CD14-positive monocyte (primary cell): Measurements from ENCODE around the gene KLHL13. TPM values are rescaled to one million over a fixed set of nuclear protein-coding genes. Genes with fewer than 3 reads are reported as not detected.

ENCODE experiments used
- DNase-seq, 3 donors: peaks; one replicate each; pipeline ENCODE4 v3.0.0-alpha.2; 2011 to 2022
- H2AFZ ChIP-seq: 2 replicates; pipeline ENCODE4 v1.6.0; 2012; ENCODE audit warnings: mild to moderate bottlenecking, low read depth, low read length, inconsistent platforms; ENCODE audit not compliant: insufficient read depth, poor library complexity, severe bottlenecking
- H3K27ac ChIP-seq, 2 donors: 1 replicate in 1 of 2; 2 replicates in 1 of 2; pipeline ENCODE4 v1.5.1; 2012 to 2013; ENCODE audit warnings: low read length in 2 of 2, control low read depth in 1 of 2, inconsistent platforms in 1 of 2, low read depth in 1 of 2, mild to moderate bottlenecking in 1 of 2
- H3K27me3 ChIP-seq, 2 donors: one replicate each; pipeline versions ENCODE4 v1.6.0 to v1.6.1; 2011 to 2013; ENCODE audit warnings: low read length in 2 of 2; ENCODE audit not compliant: control insufficient read depth in 2 of 2, insufficient read depth in 2 of 2
- H3K36me3 ChIP-seq, 2 donors: replicated peaks in 1 of 2; 1 replicate in 1 of 2; 2 replicates in 1 of 2; pipeline versions ENCODE4 v1.5.1 to v1.6.1; 2012 to 2013; ENCODE audit warnings: low read length in 2 of 2, control low read depth in 1 of 2, inconsistent platforms in 1 of 2, mild to moderate bottlenecking in 1 of 2; ENCODE audit not compliant: insufficient read depth in 2 of 2, control insufficient read depth in 1 of 2
- H3K4me1 ChIP-seq, 2 donors: 1 replicate in 1 of 2; 2 replicates in 1 of 2; pipeline versions ENCODE4 v1.5.1 to v1.6.1; 2012 to 2013; ENCODE audit warnings: low read length in 2 of 2, control low read depth in 1 of 2, inconsistent platforms in 1 of 2, mild to moderate bottlenecking in 1 of 2, moderate library complexity in 1 of 2; ENCODE audit not compliant: insufficient read depth in 2 of 2, control insufficient read depth in 1 of 2
- H3K4me2 ChIP-seq: replicated peaks from 2 replicates; pipeline ENCODE3; 2012; ENCODE audit warnings: low read length, moderate library complexity, mild to moderate bottlenecking; ENCODE audit not compliant: poor library complexity, severe bottlenecking; ENCODE audit errors: extremely low read depth
- H3K4me3 ChIP-seq, 3 experiments: fragments of 200-600 bp in 1 of 3; sonication (generic) in 1 of 3; replicated peaks in 1 of 3; 1 replicate in 2 of 3; 2 replicates in 1 of 3; pipeline ENCODE4 v1.5.1; 2011 to 2013; ENCODE audit warnings: low read length in 3 of 3, mild to moderate bottlenecking in 3 of 3, control low read depth in 2 of 3, low read depth in 2 of 3, inconsistent platforms in 1 of 3, moderate library complexity in 1 of 3
- H3K79me2 ChIP-seq: 2 replicates; pipeline ENCODE4 v1.6.0; 2012; ENCODE audit warnings: mild to moderate bottlenecking, control low read depth, inconsistent platforms, low read length, moderate library complexity; ENCODE audit not compliant: insufficient read depth
- H3K9ac ChIP-seq: 2 replicates; pipeline ENCODE4 v1.6.0; 2017; ENCODE audit warnings: low read length, mild to moderate bottlenecking; ENCODE audit not compliant: insufficient read depth, poor library complexity, severe bottlenecking
- H3K9me3 ChIP-seq, 2 donors: replicated peaks in 1 of 2; 1 replicate in 1 of 2; 2 replicates in 1 of 2; pipeline versions ENCODE4 v1.5.1 to v1.6.1; 2012 to 2013; ENCODE audit warnings: low read length in 2 of 2, control low read depth in 1 of 2; ENCODE audit not compliant: control insufficient read depth in 1 of 2, insufficient read depth in 1 of 2
- H4K20me1 ChIP-seq: 2 replicates; pipeline ENCODE4 v1.6.0; 2012; ENCODE audit warnings: mild to moderate bottlenecking, low read length, control low read depth, moderate library complexity; ENCODE audit not compliant: insufficient read depth
- H3K27ac Mint-ChIP-seq, 7 donors: one replicate each; pipeline ENCODE4 v1.8.0; 2020; ENCODE audit warnings: mild to moderate bottlenecking in 7 of 7, mixed read lengths in 7 of 7, moderate library complexity in 6 of 7, inconsistent platforms in 2 of 7
- H3K27me3 Mint-ChIP-seq, 3 donors: one replicate each; pipeline ENCODE4 v1.8.0; 2021 to 2022; ENCODE audit warnings: low read depth in 3 of 3, mild to moderate bottlenecking in 3 of 3, mixed read lengths in 3 of 3, moderate library complexity in 3 of 3, inconsistent platforms in 1 of 3
- H3K36me3 Mint-ChIP-seq, 2 donors: one replicate each; pipeline ENCODE4 v1.8.0; 2020; ENCODE audit warnings: mixed read lengths in 2 of 2, inconsistent platforms in 1 of 2, mild to moderate bottlenecking in 1 of 2
- H3K4me1 Mint-ChIP-seq: one replicate; pipeline ENCODE4 v1.8.0; 2020; ENCODE audit warnings: mild to moderate bottlenecking, mixed read lengths
- H3K4me3 Mint-ChIP-seq, 2 donors: one replicate each; pipeline ENCODE4 v1.8.0; 2020; ENCODE audit warnings: mild to moderate bottlenecking in 2 of 2, mixed read lengths in 2 of 2, moderate library complexity in 1 of 2
- H3K9me3 Mint-ChIP-seq, 7 donors: one replicate each; pipeline ENCODE4 v1.8.0; 2020 to 2022; ENCODE audit warnings: mixed read lengths in 7 of 7, mild to moderate bottlenecking in 6 of 7, moderate library complexity in 6 of 7, inconsistent platforms in 2 of 7
- CTCF ChIP-seq: fragments of 200-600 bp; IDR thresholded peaks from one replicate; pipeline ENCODE4 v1.8.0; 2022; ENCODE audit warnings: antibody characterized with exemption, mild to moderate bottlenecking
- WGBS: methylation state at CpG from one replicate; pipeline ENCODE4 v1.1.5; 2013; ENCODE audit warnings: missing lambda C conversion rate; ENCODE audit not compliant: insufficient coverage; 5-methylcytosine and 5-hydroxymethylcytosine counted together
- intact Hi-C, 2 donors: fragments of 100-400 bp; cut with micrococcal nuclease; formaldehyde crosslinking; loops; one replicate each; pipeline versions ENCODE4 v1.15.0 to v1.15.1; 2023
- polyA plus RNA-seq, 3 donors: library from polyadenylated mRNA; depleted of rRNA in 1 of 3; unstranded in 2 of 3; stranded (reverse) in 1 of 3; fragments of 300-500 nt in 2 of 3; fragments of >200 nt in 1 of 3; fragmentation: Illumina TruSeq in 2 of 3; gene quantifications; 1 replicate in 2 of 3; 2 replicates in 1 of 3; pipeline ENCODE4 v1.2.3, GENCODE V29; 2012 to 2021

The KLHL13 gene
- polyA plus RNA-seq, 3 donors = 0.05 to 0.41 (median 0.10) TPM

GRCh38 chrX:117987373-117987772 is 129.2 kb downstream of the KLHL13 start:
- no peak for TF ChIP-seq CTCF
- no peak overlapping the region for H3K27ac Mint-ChIP-seq
- no peaks in the 10 kb centered on the region for H3K27me3 Mint-ChIP-seq
- no peaks in the 10 kb centered on the region for H3K4me1 ChIP-seq
- no peaks in the 10 kb centered on the region for H3K79me2 ChIP-seq
- no peaks in the 10 kb centered on the region for H3K36me3 ChIP-seq
- intact Hi-C loops = no loop called here
- no CpG with 5 or more reads among the region's 2 CpGs for WGBS
- H3K9me3 Mint-ChIP-seq = no peaks in the 10 kb centered on the region
- H3K36me3 Mint-ChIP-seq = no peaks in the 10 kb centered on the region
- no peaks in the 10 kb centered on the region for H3K4me1 Mint-ChIP-seq
- H3K27ac ChIP-seq = no peak overlapping the region
- peaks cover 0 to 2% of the 10 kb centered on the region in 2 donors for H3K27me3 ChIP-seq
- no peak overlapping the region for H3K4me3 Mint-ChIP-seq
- no peak overlapping the region for H3K4me3 ChIP-seq
- no peak overlapping the region for H3K9ac ChIP-seq
- H3K4me2 ChIP-seq = no peak overlapping the region
- no peaks in the 10 kb centered on the region for H4K20me1 ChIP-seq
- H2AFZ ChIP-seq = no peak overlapping the region
- H3K9me3 ChIP-seq = no peaks in the 10 kb centered on the region
- DNase-seq = no peak

- no peak for DNase-seq
- no peak for TF ChIP-seq CTCF
- Histone ChIP-seq H3K4me3 (no peak overlapping the region), H4K20me1 (no peaks in the 10 kb centered on the region), H3K4me2 (no peak overlapping the region), H3K36me3 (no peaks in the 10 kb centered on the region), H3K4me1 (no peaks in the 10 kb centered on the region), H3K9ac (no peak overlapping the region), H3K9me3 (no peaks in the 10 kb centered on the region), H2AFZ (no peak overlapping the region), H3K79me2 (no peaks in the 10 kb centered on the region), H3K27me3 (peaks cover 0 to 2% of the 10 kb centered on the region in 2 donors), H3K27ac (no peak overlapping the region)
- Mint-ChIP-seq H3K9me3 (no peaks in the 10 kb centered on the region), H3K27me3 (no peaks in the 10 kb centered on the region), H3K36me3 (no peaks in the 10 kb centered on the region), H3K27ac (no peak overlapping the region), H3K4me3 (no peak overlapping the region), H3K4me1 (no peaks in the 10 kb centered on the region)
- intact Hi-C loops = no loop called here
- no CpG with 5 or more reads among the region's 1 CpG for WGBS
These were observed 131.4 kb downstream of the KLHL13 start for GRCh38 chrX:117985241-117985640.
